Neural progenitor cell (in vitro differentiated cells): ENCODE data around the gene IPO8. TPM values are rescaled to one million over a fixed set of nuclear protein-coding genes. Genes with fewer than 3 reads are reported as not detected.

Experiments
- DNase-seq: peaks from one replicate; pipeline ENCODE4 v3.0.0-alpha.2; 2016; ENCODE audit warnings: low spot score
- H2AFZ ChIP-seq: fragments of 200-600 bp; sonication (generic); replicated peaks from 2 replicates; pipeline ENCODE4 v1.6.1; 2016; ENCODE audit warnings: antibody characterized with exemption
- H3F3A ChIP-seq: fragments of 200-600 bp; sonication (generic); 2 replicates; pipeline ENCODE4 v1.6.1; 2016; ENCODE audit warnings: antibody characterized with exemption, low read depth
- H3K27ac ChIP-seq: fragments of 200-600 bp; sonication (generic); 2 replicates; pipeline ENCODE4 v1.5.1; 2016; ENCODE audit warnings: mild to moderate bottlenecking
- H3K27me3 ChIP-seq: fragments of 200-600 bp; sonication (generic); 2 replicates; pipeline ENCODE4 v1.6.1; 2016; ENCODE audit warnings: mild to moderate bottlenecking, moderate library complexity
- H3K36me3 ChIP-seq: fragments of 200-600 bp; sonication (generic); 2 replicates; pipeline ENCODE4 v1.5.1; 2016
- H3K4me1 ChIP-seq: fragments of 200-600 bp; sonication (generic); 2 replicates; pipeline ENCODE4 v1.6.1; 2016; ENCODE audit warnings: mixed run types
- H3K4me2 ChIP-seq: fragments of 200-600 bp; sonication (generic); 2 replicates; pipeline ENCODE4 v1.6.1; 2016
- H3K4me3 ChIP-seq: fragments of 200-600 bp; sonication (generic); 2 replicates; pipeline ENCODE4 v1.5.1; 2016
- H3K79me2 ChIP-seq: fragments of 200-600 bp; sonication (generic); 2 replicates; pipeline ENCODE4 v1.6.1; 2016; ENCODE audit warnings: low read depth
- H3K9ac ChIP-seq: fragments of 200-600 bp; sonication (generic); 2 replicates; pipeline ENCODE4 v1.6.1; 2016
- H3K9me3 ChIP-seq: fragments of 200-600 bp; sonication (generic); 2 replicates; pipeline ENCODE4 v1.5.1; 2016; ENCODE audit warnings: low read depth
- H4K20me1 ChIP-seq: fragments of 200-600 bp; sonication (generic); 2 replicates; pipeline ENCODE4 v1.6.1; 2016; ENCODE audit warnings: low read depth
- H3K27ac Mint-ChIP-seq: 3 replicates; pipeline ENCODE4 v1.8.0; 2021; ENCODE audit warnings: mixed read lengths
- H3K27me3 Mint-ChIP-seq: 2 replicates; pipeline ENCODE4 v1.8.0; 2022; ENCODE audit warnings: low read depth, mild to moderate bottlenecking, inconsistent platforms, moderate library complexity, mixed read lengths; ENCODE audit not compliant: insufficient read depth
- H3K36me3 Mint-ChIP-seq: 3 replicates; pipeline ENCODE4 v1.8.0; 2021; ENCODE audit warnings: mixed read lengths
- H3K4me1 Mint-ChIP-seq: 3 replicates; pipeline ENCODE4 v1.8.0; 2021; ENCODE audit warnings: mixed read lengths
- H3K4me3 Mint-ChIP-seq: 3 replicates; pipeline ENCODE4 v1.8.0; 2021; ENCODE audit warnings: mild to moderate bottlenecking, moderate library complexity, mixed read lengths
- H3K9me3 Mint-ChIP-seq: 3 replicates; pipeline ENCODE4 v1.8.0; 2020; ENCODE audit warnings: mixed read lengths
- CTCF ChIP-seq: fragments of 200-600 bp; sonication (generic); IDR thresholded peaks from 2 replicates; pipeline ENCODE4 v1.5.1; 2017; ENCODE audit warnings: antibody characterized with exemption, mild to moderate bottlenecking
- EZH2 ChIP-seq: fragments of 200-600 bp; sonication (generic); IDR thresholded peaks from 2 replicates; pipeline ENCODE4 v1.6.1; 2017; ENCODE audit warnings: antibody characterized with exemption, mild to moderate bottlenecking, moderate library complexity
- EZH2phosphoT487 ChIP-seq: fragments of 200-600 bp; sonication (generic); IDR thresholded peaks from 2 replicates; pipeline ENCODE4 v1.6.1; 2017; ENCODE audit warnings: antibody characterized with exemption
- total RNA-seq: library from RNA; depleted of rRNA; stranded (reverse); fragments of >200 nt; gene quantifications from 2 replicates; pipeline ENCODE4 v1.2.3, GENCODE V29; 2015; ENCODE audit warnings: low replicate concordance

The IPO8 gene
- total RNA-seq, 1 donor from 2014 or later: 54.5 TPM

GRCh38 chr12:30701056-30701455, 5.4 kb upstream of the IPO8 start:
- H3K36me3 Mint-ChIP-seq: no peaks in the 10 kb centered on the region
- Histone ChIP-seq H3K79me2 (no peaks in the 10 kb centered on the region), H3K9ac (no peak overlapping the region), H3K4me3 (no peak overlapping the region), H3K9me3 (no peaks in the 10 kb centered on the region), H3K27me3 (no peaks in the 10 kb centered on the region), H3K4me2 (no peak overlapping the region), H3K4me1 (peaks cover 3% of the 10 kb centered on the region), H3K27ac (no peak overlapping the region), H3F3A (no peaks in the 10 kb centered on the region), H3K36me3 (no peaks in the 10 kb centered on the region), H4K20me1 (no peaks in the 10 kb centered on the region), H2AFZ (no peak overlapping the region)
- no peak for DNase-seq
- TF ChIP-seq CTCF: no peak
- no peak for TF ChIP-seq EZH2
- TF ChIP-seq EZH2phosphoT487: no peak
- H3K9me3 Mint-ChIP-seq: no peaks in the 10 kb centered on the region
- no peak overlapping the region for H3K4me3 Mint-ChIP-seq
- H3K4me1 Mint-ChIP-seq: peaks cover 4% of the 10 kb centered on the region
- no peak overlapping the region for H3K27ac Mint-ChIP-seq
- no peaks in the 10 kb centered on the region for H3K27me3 Mint-ChIP-seq

GRCh38 chr12:30700216-30700900, 4.7 kb upstream of the IPO8 start:
- no peaks in the 10 kb centered on the region for H3K27me3 Mint-ChIP-seq
- Histone ChIP-seq H3K4me2 (no peak overlapping the region), H3K27ac (no peak overlapping the region), H3K36me3 (no peaks in the 10 kb centered on the region), H3K27me3 (no peaks in the 10 kb centered on the region), H3K9me3 (no peaks in the 10 kb centered on the region), H3K4me3 (no peak overlapping the region), H2AFZ (no peak overlapping the region), H3K79me2 (peaks cover under 1% of the 10 kb centered on the region), H3K4me1 (peaks cover 4% of the 10 kb centered on the region), H3K9ac (no peak overlapping the region), H4K20me1 (no peaks in the 10 kb centered on the region), H3F3A (no peaks in the 10 kb centered on the region)
- H3K36me3 Mint-ChIP-seq: no peaks in the 10 kb centered on the region
- DNase-seq: no peak
- H3K9me3 Mint-ChIP-seq: no peaks in the 10 kb centered on the region
- peaks cover 5% of the 10 kb centered on the region for H3K4me1 Mint-ChIP-seq
- no peak overlapping the region for H3K4me3 Mint-ChIP-seq
- H3K27ac Mint-ChIP-seq: no peak overlapping the region
- TF ChIP-seq CTCF (no peak), EZH2phosphoT487 (no peak), EZH2 (no peak)

- Histone ChIP-seq H3K9me3 (no peaks in the 10 kb centered on the region), H3K27me3 (no peaks in the 10 kb centered on the region), H2AFZ (no peak overlapping the region), H3K4me1 (peaks cover 11% of the 10 kb centered on the region), H3K79me2 (peaks cover 21% of the 10 kb centered on the region), H3K27ac (no peak overlapping the region), H4K20me1 (peaks cover 14% of the 10 kb centered on the region), H3K4me3 (no peak overlapping the region), H3K4me2 (no peak overlapping the region), H3F3A (peaks cover 8% of the 10 kb centered on the region), H3K9ac (no peak overlapping the region), H3K36me3 (no peaks in the 10 kb centered on the region)
- TF ChIP-seq CTCF: no peak
- no peak for TF ChIP-seq EZH2
- no peak for TF ChIP-seq EZH2phosphoT487
- no peaks in the 10 kb centered on the region for H3K9me3 Mint-ChIP-seq
- no peak overlapping the region for H3K27ac Mint-ChIP-seq
- no peaks in the 10 kb centered on the region for H3K36me3 Mint-ChIP-seq
- peaks cover 2% of the 10 kb centered on the region for H3K27me3 Mint-ChIP-seq
- no peak overlapping the region for H3K4me3 Mint-ChIP-seq
- no peak for DNase-seq
- H3K4me1 Mint-ChIP-seq: peaks cover 19% of the 10 kb centered on the region
Observed at GRCh38 chr12:30698346-30698745, 2.7 kb upstream of the IPO8 start.
